Right renal pelvis (tissue), 4 donors: ENCODE data around the gene BTN1A1. TPM values are rescaled to one million over a fixed set of nuclear protein-coding genes. Genes with fewer than 3 reads are reported as not detected.
"Not testable (repeated sequence)": the region's sequence is repeated elsewhere in the genome, so short reads cannot be mapped to it uniquely, and the experiment has no call there.

Experiments used
- DNase-seq, 4 donors: peaks; one replicate each; pipeline ENCODE4 v3.0.0-alpha.2; 2013; ENCODE audit warnings: low read depth in 4 of 4, low spot score in 3 of 4, missing footprints in 1 of 4
- polyA plus RNA-seq, 4 donors: library from polyadenylated mRNA; unstranded; fragments of 120-200 nt; gene quantifications; one replicate each; pipeline ENCODE4 v1.2.1, GENCODE V29; 2013; ENCODE audit not compliant: insufficient read length in 4 of 4

BTN1A1 gene, protein sequence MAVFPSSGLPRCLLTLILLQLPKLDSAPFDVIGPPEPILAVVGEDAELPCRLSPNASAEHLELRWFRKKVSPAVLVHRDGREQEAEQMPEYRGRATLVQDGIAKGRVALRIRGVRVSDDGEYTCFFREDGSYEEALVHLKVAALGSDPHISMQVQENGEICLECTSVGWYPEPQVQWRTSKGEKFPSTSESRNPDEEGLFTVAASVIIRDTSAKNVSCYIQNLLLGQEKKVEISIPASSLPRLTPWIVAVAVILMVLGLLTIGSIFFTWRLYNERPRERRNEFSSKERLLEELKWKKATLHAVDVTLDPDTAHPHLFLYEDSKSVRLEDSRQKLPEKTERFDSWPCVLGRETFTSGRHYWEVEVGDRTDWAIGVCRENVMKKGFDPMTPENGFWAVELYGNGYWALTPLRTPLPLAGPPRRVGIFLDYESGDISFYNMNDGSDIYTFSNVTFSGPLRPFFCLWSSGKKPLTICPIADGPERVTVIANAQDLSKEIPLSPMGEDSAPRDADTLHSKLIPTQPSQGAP
- polyA plus RNA-seq = under 1 TPM; 0.11 to 0.31 (median 0.19) TPM

DNA sequence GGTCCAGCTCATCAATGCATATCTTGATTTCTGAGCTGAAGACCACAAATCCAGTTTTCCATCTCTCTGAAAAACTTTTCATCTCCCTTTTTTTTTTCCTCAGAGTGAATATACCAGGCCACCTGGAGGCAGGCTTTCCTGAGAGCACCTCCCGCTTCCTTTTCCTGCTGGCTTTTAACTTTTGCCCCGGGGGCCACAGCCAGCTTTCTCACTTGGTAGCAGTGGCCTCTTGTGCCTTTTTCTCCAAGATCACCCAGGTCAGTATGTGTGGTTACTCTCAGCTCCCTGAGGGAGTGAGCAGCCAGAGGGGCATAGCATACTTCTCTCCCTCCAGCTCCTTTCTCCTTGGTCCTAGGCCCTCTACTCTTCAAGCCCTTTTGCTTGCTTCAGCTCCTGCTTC lies at the start of gene BTN1A1:
Gene BTN1A1, plus strand, starts transcription at position 202 of the 400 bp plus-strand sequence. CDS start 984 bp downstream, outside the sequence.
- no peak for DNase-seq

DNA sequence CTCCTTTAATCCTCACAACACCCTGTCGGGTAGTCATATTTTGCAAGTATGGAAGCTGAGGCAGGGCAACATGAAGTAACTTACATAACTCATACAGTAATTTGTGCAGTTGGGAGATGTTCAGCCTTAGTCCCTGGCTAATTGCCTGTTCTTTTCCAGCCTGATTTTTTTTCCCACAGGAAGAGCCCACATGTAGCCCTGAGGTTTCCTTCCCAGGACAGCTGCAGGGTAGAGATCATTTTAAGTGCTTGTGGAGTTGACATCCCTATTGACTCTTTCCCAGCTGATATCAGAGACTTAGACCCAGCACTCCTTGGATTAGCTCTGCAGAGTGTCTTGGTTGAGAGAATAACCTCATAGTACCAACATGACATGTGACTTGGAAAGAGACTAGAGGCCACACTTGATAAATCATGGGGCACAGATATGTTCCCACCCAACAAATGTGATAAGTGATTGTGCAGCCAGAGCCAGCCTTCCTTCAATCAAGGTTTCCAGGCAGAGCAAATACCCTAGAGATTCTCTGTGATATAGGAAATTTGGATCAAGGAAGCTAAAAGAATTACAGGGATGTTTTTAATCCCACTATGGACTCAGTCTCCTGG lies 47.4 kb upstream of the BTN1A1 start:
- no peak for DNase-seq

DNA sequence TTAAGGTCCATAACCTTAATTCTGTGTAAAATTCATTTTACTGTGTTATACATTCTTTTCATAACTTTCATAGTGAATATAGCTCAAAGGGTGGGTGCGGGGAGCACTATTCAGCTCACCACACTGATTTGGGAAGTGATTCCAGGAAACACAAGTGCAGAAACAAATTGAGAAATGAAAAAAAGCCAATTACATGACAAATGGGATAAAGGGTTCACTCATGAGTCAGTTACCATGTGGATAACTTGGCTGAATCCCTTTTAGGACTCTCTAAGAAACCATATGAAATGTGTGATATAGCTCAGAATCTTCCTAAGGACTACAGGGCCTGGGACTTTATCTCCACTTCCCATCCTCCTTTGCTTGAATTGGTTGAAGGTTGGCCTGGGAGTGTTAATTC lies 45.5 kb upstream of the BTN1A1 start:
- DNase-seq = no peak

DNA sequence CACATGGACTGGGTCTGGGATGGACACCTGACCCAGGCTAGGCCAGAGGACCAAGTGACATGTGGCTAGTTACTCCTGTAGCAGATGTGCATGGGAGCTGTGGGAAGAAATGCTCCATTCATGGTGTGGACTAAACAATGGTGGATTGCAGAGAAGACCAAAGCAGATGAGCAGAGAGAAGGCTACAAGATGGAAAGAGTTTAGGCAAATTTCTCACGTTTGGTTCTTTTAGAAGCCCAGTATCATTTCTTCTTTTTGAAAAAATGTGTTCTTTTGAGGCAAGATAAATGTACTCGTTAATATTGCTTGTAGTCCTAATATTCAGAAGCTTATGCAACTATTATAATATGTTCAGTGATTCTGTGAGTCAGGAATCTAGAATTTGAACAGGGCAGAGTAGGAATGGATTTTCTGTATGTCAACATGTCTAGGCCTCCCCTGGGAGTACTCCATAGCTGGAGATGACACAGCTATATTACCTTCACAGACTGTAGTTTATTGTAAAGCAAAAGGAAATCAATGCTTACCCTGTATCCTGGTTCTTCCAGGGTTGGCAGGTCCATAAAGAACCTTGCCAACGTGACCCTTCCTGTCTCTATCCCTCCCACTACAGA lies 44.6 kb upstream of the BTN1A1 start:
- no peak for DNase-seq

DNA sequence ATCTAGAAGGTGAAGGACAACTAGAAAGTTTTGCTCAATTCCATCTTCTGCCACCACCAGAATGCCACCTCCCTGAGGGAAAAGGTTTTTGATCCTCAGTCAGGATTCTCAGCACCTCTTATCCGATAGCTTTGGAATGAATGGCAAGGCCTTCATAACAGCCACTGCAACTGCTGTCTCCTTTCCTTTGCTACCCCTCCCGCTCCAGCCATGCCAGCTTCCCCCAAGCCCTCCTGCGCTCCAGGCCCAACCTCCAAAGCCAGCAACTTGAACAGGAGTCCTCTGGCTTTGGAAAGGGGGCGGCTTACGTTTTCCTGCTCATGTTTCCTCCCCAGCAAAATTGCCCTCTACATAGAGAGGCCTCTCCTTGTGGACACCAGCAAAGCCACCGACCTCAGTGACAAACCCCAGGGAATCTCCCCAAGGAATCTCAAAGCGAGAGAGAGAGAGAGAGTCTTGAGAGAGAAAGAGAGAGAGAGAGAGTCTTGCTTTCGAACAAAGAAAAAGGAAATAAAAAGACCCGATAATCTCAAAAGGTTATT lies 42.8 kb upstream of the BTN1A1 start:
- no peak for DNase-seq

DNA sequence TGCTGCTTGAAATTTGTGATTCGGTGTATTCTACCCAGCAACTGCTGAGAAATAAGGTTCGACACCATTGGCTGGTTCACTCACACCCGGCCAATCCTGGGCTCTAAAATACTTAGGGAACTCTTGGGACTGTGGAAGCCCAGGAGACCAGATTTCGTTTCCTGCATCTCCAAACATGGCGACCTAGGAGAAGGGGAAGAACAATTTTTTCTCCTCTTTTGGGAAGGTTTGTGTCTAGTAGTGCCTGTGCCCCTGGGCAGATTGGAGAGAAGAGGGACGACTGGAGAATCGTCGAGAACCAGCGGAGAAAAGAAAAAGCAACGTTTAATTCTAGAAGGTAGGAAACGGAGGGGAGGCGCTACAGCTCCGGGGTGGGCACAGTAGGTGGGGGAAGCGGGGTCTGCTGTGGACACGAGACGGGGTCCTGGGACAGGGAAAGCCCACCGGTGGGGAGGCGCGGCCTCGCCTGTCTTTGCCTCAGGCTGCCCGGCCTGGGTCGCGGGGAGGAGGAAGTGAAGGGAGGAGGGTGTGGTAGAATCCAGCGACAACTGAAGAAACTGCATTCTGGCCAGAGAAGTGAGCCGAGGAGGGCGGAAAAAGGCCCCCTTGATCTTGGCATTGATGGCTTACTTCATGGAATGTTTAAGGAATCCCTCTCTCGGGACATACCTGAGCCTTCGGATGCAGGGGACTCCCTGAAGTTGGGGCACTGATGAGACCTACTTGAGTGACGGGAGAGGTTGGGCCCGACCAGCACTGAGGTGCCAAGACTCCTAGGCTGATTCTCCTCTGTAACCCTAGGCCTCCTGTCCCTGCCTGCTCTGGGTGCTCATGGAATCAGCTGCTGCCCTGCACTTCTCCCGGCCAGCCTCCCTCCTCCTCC lies 42.1 kb upstream of the BTN1A1 start, which contains the start of gene BTN2A1:
Gene BTN2A1, plus strand, starts transcription at position 150 of the 883 bp plus-strand sequence. Its CDS starts 682 bp downstream, at position 832.
- DNase-seq = peak; percentile 81 to 93 (median 90)

DNA sequence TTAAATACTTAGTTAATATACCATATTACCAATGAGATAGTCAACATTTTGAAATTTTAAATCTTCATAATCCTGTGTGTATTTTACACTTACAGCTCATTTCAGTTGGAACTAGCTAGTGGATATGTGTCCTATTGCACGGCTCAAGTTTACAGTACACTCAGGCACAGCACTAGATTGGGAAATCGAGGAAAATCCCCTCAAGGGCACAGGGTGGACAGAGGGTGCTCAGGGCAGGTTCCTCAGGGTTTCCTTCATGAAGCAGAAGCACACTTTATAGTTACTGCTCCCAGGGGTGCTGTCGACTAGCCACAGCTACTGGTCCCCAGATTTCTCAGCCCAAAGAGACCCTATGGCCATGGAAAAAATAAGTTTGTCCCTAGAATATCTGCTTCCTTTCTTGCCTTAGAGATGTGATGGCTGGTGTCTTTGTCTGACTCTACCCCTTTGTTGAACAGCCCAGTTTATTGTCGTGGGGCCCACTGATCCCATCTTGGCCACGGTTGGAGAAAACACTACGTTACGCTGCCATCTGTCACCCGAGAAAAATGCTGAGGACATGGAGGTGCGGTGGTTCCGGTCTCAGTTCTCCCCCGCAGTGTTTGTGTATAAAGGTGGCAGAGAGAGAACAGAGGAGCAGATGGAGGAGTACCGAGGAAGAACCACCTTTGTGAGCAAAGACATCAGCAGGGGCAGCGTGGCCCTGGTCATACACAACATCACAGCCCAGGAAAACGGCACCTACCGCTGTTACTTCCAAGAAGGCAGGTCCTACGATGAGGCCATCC lies 40.9 kb upstream of the BTN1A1 start:
- DNase-seq = no peak

DNA sequence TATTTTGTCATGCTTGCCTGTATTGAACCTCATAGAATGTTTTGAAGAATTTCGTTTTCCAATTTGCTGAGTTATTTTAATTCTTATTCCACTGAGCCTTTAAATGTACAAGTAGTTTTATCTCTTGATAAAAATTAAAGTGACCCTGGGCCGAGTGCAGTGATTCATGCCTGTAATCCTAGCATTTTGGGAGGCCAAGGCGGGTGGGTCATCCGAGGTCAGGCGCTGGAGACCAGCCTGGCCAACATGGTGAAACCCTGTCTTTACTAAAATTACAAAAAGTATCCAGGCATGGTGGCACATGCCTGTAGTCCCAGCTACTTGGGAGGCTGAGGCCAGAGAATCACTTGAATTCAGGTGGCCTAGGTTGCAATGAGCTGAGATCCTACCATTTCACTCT lies 38.8 kb upstream of the BTN1A1 start:
- DNase-seq = not testable (repeated sequence)

DNA sequence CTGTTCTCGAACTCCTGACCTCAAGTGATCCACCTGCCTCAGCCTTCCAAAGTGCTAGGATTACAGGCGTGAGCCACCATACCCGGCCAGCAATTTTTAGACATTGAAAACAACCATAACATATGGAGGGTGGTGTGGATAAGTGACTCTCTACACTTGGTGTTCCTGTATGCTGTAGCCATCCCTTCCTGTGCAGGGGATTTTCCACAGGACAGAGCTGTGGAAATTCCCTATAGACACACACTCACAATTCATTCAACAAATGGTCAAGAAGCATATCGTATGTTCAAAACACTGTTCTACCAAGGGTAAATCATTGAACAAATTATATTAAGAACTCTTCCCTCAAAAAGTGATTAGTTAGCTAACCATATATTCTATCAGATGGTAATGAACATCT lies 36.1 kb upstream of the BTN1A1 start:
- DNase-seq = no peak

DNA sequence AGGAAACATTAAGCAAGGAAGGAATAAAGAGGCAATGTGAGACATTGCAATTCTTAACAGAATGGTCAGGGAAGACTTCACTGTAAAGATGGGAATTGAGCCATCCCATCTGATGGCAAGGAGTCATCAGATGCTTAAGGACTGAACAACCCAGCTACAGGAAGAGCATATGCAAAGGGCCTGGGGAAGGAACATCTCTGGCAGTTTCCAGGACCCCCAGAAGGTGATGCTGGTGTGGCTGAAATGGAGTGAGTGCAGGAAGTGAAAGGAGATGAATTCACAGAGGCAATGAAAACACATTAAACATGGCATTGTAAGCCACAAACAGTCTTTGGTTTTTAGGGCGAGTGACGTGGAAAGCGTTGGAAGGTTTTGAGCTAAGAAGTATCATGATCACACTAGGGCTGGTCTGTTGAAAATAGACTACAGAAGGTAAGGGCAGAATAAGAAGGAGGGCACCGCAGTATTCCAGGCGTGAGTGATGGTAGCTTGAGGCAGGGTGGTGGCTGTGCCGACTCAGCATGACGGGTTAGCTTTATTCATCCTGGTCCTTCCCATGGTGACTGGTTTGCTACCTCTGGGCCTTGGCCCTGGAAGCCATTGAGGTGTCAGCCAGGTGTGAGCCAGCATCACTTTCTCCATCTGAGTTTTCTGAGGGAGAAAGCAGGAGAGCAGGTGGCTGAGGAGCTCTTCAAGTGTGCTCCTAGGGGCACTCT lies 35.5 kb upstream of the BTN1A1 start:
- no peak for DNase-seq

DNA sequence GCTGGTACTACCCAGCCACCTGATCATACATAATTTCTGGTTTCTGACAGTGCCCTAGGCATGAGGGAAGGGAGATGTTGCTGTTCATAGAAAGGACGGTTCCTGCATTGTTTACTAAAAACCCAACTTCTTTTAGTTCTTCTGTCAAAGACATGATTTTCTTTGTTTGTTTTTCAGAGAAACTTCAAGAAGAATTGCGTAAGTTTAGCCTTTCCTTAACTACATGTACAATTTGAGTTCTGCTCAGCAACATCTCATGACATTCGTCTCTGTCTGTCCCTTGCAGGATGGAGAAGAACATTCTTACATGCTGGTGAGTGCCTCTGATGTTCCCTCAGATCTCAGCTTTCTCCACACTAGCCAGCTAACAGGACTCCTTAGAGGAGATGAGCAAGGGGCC lies 34.3 kb upstream of the BTN1A1 start:
- DNase-seq = no peak

DNA sequence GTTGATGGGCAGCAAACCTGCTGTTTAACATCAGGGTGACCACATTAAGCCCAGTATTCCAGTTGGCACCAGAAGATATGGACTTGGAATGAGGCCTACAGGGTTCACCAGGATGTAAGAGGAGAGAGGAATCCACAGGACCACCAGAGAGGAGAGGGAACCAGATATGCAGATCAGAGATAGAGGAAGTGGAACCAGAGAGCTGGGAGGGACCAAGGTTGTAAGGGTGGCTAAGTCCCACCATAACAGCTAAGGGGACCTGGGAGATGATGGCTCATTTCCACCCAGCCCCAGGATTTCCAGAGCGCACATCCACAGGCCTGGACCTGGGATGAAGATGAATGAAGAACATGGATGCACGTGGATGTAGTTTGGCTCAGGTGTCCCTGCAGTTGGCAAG lies 31.3 kb upstream of the BTN1A1 start:
- DNase-seq = no peak

DNA sequence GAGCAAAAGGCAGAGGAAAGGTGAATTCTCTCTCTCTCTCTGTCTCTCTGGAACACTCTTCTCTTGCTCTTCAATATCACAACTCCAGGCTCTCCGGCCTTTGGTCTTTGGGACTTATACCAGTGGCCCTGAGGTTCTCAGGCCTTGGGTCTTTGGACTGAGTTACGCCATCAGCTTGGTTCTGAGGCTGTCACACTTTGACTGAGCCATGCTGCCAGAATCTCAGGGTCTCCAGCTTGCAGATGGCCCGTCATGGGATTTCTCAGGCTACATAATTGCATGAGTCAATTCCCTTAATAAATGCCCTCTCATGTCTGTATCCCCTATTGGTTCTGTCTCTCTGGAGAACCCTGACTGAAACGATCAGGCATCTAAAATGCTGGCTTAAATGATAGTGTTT lies 29.5 kb upstream of the BTN1A1 start:
- no peak for DNase-seq

DNA sequence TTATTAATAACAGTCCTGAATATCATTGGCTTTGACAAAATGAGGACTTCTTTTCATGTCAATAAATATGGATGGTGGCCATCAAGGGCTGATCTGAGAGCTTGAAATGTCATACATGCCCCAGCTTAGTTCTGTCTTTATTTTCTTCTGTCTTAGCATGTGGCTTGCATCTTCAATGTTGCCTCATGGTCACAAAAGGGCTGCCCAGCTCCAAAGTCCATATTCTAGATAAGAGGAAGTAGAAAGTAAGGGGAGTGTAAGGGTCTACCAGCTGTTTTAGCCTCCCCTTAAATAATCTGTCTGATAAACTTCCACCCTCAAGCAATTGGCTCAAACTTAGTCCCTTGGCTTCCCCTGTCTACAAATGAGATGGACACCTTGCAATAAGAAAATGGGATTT lies 28.1 kb upstream of the BTN1A1 start:
- DNase-seq = no peak

DNA sequence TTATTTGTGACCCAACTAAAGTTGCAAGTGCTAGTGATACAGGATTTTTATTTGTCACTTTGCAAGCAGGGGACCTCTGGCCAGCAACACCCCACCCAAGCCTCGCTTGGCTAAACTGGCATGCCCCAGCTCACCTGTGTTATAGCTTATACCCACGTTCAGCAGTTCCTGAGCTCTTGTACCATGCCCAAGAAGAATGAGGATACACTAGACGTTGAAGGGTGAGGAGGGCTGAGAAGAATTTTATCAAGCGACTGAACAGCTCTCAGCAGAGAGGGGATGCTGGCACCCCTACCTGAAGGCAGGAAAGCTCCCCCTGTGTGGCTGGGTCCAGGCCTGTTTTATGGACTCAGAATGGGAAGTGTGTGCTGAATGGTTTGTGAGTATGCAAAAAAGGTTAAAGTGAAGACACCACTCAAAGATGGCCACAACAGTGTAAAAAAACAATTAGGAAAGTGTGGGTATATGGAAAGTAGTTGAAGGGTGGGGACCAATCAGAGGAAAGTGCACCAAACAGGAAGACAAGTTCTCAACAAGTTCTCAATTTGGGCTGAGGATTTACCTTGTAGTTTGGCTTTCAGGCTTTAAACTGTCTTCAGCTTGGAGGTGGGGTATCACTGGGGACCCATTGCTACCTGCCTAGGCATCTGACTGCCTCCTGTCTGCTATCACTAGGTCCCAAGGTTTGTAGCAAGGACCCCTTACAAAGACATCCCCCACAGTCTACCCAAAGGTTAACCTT lies 27.4 kb upstream of the BTN1A1 start:
- no peak for DNase-seq

DNA sequence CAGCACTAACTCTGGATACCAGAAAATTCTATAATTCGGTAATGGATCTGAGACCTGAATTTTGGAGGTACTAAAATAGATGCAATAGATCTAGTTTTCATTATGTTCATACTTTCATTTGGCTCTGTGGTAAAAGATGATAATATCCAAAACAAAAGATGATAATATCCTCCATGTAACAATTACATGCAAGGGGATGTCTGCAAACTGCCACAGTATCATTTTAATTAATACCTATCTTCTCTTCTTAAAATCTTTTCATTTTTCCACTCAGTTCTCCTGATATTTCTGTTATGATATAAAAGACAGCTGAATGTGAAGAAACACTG lies 26.7 kb upstream of the BTN1A1 start:
- no peak for DNase-seq

DNA sequence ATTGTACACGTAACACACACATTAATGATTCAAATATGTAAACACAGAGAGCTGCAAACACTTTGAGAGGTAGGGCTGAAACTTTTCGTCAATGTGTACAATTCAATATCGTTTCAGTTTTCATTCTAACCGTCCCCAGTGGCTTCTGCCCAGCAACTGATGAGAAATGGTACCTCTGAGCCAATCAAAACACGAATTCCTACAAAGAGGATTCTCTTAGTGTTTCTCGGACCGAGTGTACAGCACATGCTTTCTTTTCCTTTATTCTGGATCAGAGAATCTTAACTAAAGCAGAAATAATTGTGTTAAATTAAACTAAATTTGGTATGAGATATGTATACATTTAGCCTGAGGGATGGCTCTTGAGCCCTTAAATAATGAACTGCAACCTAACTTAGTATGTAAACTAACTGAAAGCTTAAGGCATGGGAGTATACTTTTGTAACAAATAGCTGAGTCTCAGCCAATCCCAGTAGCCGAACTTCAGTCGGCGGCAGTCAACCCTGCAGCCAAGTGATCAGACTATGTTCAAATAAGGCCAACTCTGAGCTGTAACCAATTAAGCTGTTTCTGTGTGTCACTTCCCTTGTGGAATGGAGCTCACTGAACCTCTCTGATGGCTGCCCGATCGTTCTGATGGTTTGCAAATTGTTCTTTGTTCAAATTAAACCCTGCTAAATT lies 26.2 kb upstream of the BTN1A1 start:
- DNase-seq = peak; percentile 77 to 86 (median 84)
